Measurements from ENCODE around the gene HECA.
"Not testable (repeated sequence)": the region's sequence is repeated elsewhere in the genome, so short reads cannot be mapped to it uniquely, and the experiment has no call there.

Gene HECA

GRCh38 chr6:139147628-139148027 lies 12.7 kb downstream of the HECA start:
- no peak overlapping the region for H3K4me3 ChIP-seq (ENCODE audit: low read length)
- TF ChIP-seq ZNF274 (IDR thresholded peaks at IDR 0.05; ENCODE audit: low read depth, low read length), result no peak

GRCh38 chr6:139148557-139149235 lies 13.8 kb downstream of the HECA start:
- TF ChIP-seq ZNF274 (IDR thresholded peaks at IDR 0.05; ENCODE audit: low read depth, low read length), result no peak
- H3K4me3 ChIP-seq (ENCODE audit: low read length), result no peak overlapping the region

GRCh38 chr6:139149383-139149782 lies 14.5 kb downstream of the HECA start:
- no peak for TF ChIP-seq ZNF274 (IDR thresholded peaks at IDR 0.05; ENCODE audit: low read depth, low read length)
- H3K4me3 ChIP-seq (ENCODE audit: low read length), result no peak overlapping the region

- no peak for TF ChIP-seq ZNF274 (IDR thresholded peaks at IDR 0.05; ENCODE audit: low read depth, low read length)
- H3K4me3 ChIP-seq (ENCODE audit: low read length), result no peak overlapping the region
These were observed 16.0 kb downstream of the HECA start for GRCh38 chr6:139150920-139151319.

GRCh38 chr6:139151425-139152087 lies 16.7 kb downstream of the HECA start:
- H3K4me3 ChIP-seq (ENCODE audit: low read length), result no peak overlapping the region
- TF ChIP-seq ZNF274 (IDR thresholded peaks at IDR 0.05; ENCODE audit: low read depth, low read length), result no peak

GRCh38 chr6:139152088-139152891 lies 17.4 kb downstream of the HECA start:
- TF ChIP-seq ZNF274 (IDR thresholded peaks at IDR 0.05; ENCODE audit: low read depth, low read length), result no peak
- no peak overlapping the region for H3K4me3 ChIP-seq (ENCODE audit: low read length)

GRCh38 chr6:139152892-139153271 lies 18.0 kb downstream of the HECA start:
- no peak overlapping the region for H3K4me3 ChIP-seq (ENCODE audit: low read length)
- TF ChIP-seq ZNF274 (IDR thresholded peaks at IDR 0.05; ENCODE audit: low read depth, low read length), result no peak

GRCh38 chr6:139153855-139154254 lies 19.0 kb downstream of the HECA start:
- H3K4me3 ChIP-seq (ENCODE audit: low read length), result no peak overlapping the region
- TF ChIP-seq ZNF274 (IDR thresholded peaks at IDR 0.05; ENCODE audit: low read depth, low read length), result no peak

GRCh38 chr6:139154881-139155547 lies 20.1 kb downstream of the HECA start:
- TF ChIP-seq ZNF274 (IDR thresholded peaks at IDR 0.05; ENCODE audit: low read depth, low read length), result no peak
- no peak overlapping the region for H3K4me3 ChIP-seq (ENCODE audit: low read length)

GRCh38 chr6:139156102-139156501 lies 21.2 kb downstream of the HECA start:
- no peak overlapping the region for H3K4me3 ChIP-seq (ENCODE audit: low read length)
- no peak for TF ChIP-seq ZNF274 (IDR thresholded peaks at IDR 0.05; ENCODE audit: low read depth, low read length)

GRCh38 chr6:139156551-139156950 lies 21.7 kb downstream of the HECA start:
- TF ChIP-seq ZNF274 (IDR thresholded peaks at IDR 0.05; ENCODE audit: low read depth, low read length), result no peak
- H3K4me3 ChIP-seq (ENCODE audit: low read length), result no peak overlapping the region

- H3K4me3 ChIP-seq (ENCODE audit: low read length), result not testable (repeated sequence)
These were observed 22.2 kb downstream of the HECA start for GRCh38 chr6:139157086-139157485.

GRCh38 chr6:139159016-139159415 lies 24.1 kb downstream of the HECA start:
- no peak overlapping the region for H3K4me3 ChIP-seq (ENCODE audit: low read length)
- no peak for TF ChIP-seq ZNF274 (IDR thresholded peaks at IDR 0.05; ENCODE audit: low read depth, low read length)

- TF ChIP-seq ZNF274 (IDR thresholded peaks at IDR 0.05; ENCODE audit: low read depth, low read length), result no peak
- H3K4me3 ChIP-seq (ENCODE audit: low read length), result no peak overlapping the region; the same call in 1 of the 2 replicates
These were observed 26.3 kb downstream of the HECA start for GRCh38 chr6:139161169-139161568.

All from GM08714 (cell line).